A549 (cell line): Measurements from ENCODE around the gene BTBD18.

Experiments
- CBX8 ChIP-seq: fragments of 200-600 bp; sonication (generic); IDR thresholded peaks from 2 replicates; pipeline ENCODE4 v1.6.1; 2016
- CEBPB ChIP-seq, 2 experiments: fragments of >200 bp in 1 of 2; sonication (Bioruptor Twin) in 1 of 2; formaldehyde crosslinking in 1 of 2; IDR thresholded peaks; 2 replicates each; pipeline ENCODE4 v1.6.1; 2012 to 2016
- EP300 ChIP-seq, 2 experiments: fragments of >200 bp; sonication (Bioruptor Twin); formaldehyde crosslinking; IDR thresholded peaks; 2 replicates in 1 of 2; 3 replicates in 1 of 2; pipeline ENCODE4 v1.6.1; 2016 to 2017
- HOXB5 ChIP-seq: fragments of 250-450 bp; sonication (Bioruptor Pico); IDR thresholded peaks from 2 replicates; pipeline ENCODE4 v1.5.0; 2020; ENCODE audit warnings: mild to moderate bottlenecking, moderate library complexity
- JUN ChIP-seq, 2 experiments: fragments of >200 bp; sonication (Bioruptor Twin); formaldehyde crosslinking; IDR thresholded peaks; 2 replicates in 1 of 2; 3 replicates in 1 of 2; pipeline ENCODE4 v1.6.1; 2016 to 2017
- JUNB ChIP-seq: fragments of >200 bp; sonication (Bioruptor Twin); formaldehyde crosslinking; IDR thresholded peaks from 2 replicates; pipeline ENCODE4 v1.6.1; 2016
- MAFK ChIP-seq: fragments of 450-650 bp; IDR thresholded peaks from 2 replicates; pipeline ENCODE4 v1.6.1; 2014; ENCODE audit not compliant: partially characterized antibody
- MAZ ChIP-seq: fragments of 150-350 bp; IDR thresholded peaks from 2 replicates; pipeline ENCODE4 v1.6.1; 2014; ENCODE audit warnings: antibody characterized with exemption, low read depth, low read length, borderline replicate concordance
- NR3C1 ChIP-seq: fragments of >200 bp; sonication (Bioruptor Twin); formaldehyde crosslinking; IDR thresholded peaks from 3 replicates; pipeline ENCODE4 v1.6.1; 2017
- PHF8 ChIP-seq: fragments of 200-600 bp; sonication (generic); IDR thresholded peaks from 2 replicates; pipeline ENCODE4 v1.6.1; 2016; ENCODE audit warnings: low read depth, mild to moderate bottlenecking, antibody characterized with exemption, moderate library complexity, borderline replicate concordance
- SMC3 ChIP-seq: fragments of >200 bp; sonication (Bioruptor Twin); formaldehyde crosslinking; IDR thresholded peaks from 3 replicates; pipeline ENCODE4 v1.6.1; 2018; ENCODE audit warnings: inconsistent platforms
- ZFP36 ChIP-seq: fragments of 450-650 bp; IDR thresholded peaks from 2 replicates; pipeline ENCODE4 v1.6.1; 2014; ENCODE audit warnings: borderline replicate concordance; ENCODE audit not compliant: partially characterized antibody
- TF ChIP-seq, protein P1 (sequence below): fragments of >200 bp; sonication (Bioruptor Twin); formaldehyde crosslinking; IDR thresholded peaks from 3 replicates; pipeline ENCODE4 v1.5.1; 2016
- TF ChIP-seq, protein P2 (sequence below): IDR thresholded peaks from 2 replicates; pipeline ENCODE4 v1.6.1; 2012

DNA sequence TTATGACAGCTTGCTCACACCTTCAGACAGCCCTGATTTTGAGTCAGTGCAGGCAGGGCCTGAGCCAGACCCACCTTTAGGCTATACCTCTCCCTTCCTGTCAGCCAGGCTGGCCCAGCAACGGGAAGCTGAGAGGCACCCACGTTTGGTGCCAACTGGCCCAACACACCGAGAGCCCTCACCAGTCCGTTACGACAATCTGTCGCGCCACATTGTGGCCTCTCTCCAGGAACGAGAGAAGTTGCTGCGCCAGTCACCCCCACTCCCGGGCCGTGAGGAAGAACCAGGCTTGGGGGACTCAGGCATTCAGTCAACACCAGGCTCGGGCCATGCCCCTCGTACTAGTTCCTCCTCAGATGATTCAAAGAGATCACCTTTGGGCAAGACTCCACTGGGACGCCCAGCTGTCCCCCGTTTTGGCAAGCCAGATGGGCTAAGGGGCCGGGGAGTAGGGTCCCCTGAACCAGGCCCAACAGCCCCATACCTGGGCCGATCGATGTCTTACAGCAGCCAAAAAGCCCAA lies 52.7 kb downstream of the BTBD18 start:
- no peak for TF ChIP-seq JUN (IDR thresholded peaks at IDR 0.05)
- TF ChIP-seq HOXB5 (CRISPR knock-in tag): no peak
- no peak for TF ChIP-seq SMC3
- TF ChIP-seq, protein P1, sequence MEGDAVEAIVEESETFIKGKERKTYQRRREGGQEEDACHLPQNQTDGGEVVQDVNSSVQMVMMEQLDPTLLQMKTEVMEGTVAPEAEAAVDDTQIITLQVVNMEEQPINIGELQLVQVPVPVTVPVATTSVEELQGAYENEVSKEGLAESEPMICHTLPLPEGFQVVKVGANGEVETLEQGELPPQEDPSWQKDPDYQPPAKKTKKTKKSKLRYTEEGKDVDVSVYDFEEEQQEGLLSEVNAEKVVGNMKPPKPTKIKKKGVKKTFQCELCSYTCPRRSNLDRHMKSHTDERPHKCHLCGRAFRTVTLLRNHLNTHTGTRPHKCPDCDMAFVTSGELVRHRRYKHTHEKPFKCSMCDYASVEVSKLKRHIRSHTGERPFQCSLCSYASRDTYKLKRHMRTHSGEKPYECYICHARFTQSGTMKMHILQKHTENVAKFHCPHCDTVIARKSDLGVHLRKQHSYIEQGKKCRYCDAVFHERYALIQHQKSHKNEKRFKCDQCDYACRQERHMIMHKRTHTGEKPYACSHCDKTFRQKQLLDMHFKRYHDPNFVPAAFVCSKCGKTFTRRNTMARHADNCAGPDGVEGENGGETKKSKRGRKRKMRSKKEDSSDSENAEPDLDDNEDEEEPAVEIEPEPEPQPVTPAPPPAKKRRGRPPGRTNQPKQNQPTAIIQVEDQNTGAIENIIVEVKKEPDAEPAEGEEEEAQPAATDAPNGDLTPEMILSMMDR: no peak
- TF ChIP-seq MAZ: no peak
- no peak for TF ChIP-seq MAFK
- no peak for TF ChIP-seq PHF8
- TF ChIP-seq, protein P2, sequence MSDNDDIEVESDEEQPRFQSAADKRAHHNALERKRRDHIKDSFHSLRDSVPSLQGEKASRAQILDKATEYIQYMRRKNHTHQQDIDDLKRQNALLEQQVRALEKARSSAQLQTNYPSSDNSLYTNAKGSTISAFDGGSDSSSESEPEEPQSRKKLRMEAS: no peak
- TF ChIP-seq CBX8: no peak
- no peak for TF ChIP-seq NR3C1
- TF ChIP-seq CEBPB (IDR thresholded peaks at IDR 0.05): no peak
- TF ChIP-seq ZFP36: no peak
- no peak for TF ChIP-seq JUNB
- no peak for TF ChIP-seq EP300 (IDR thresholded peaks at IDR 0.05)
